H9 (cell line): ENCODE measurements around the gene EID2. TPM values are rescaled to one million over a fixed set of nuclear protein-coding genes. Genes with fewer than 3 reads are reported as not detected.

Source experiments
- DNase-seq: peaks from one replicate; pipeline ENCODE4 v3.0.0-alpha.2; 2017
- H2AFZ ChIP-seq: one replicate; pipeline ENCODE4 v1.6.1; 2013; ENCODE audit warnings: mild to moderate bottlenecking, low read length, control low read depth, moderate library complexity
- H2AK5ac ChIP-seq: 2 replicates; pipeline ENCODE4 v1.6.1; 2013; ENCODE audit warnings: low read length, control low read depth, mixed read lengths; ENCODE audit not compliant: insufficient read length
- H2BK120ac ChIP-seq: one replicate; pipeline ENCODE4 v1.6.1; 2013; ENCODE audit warnings: low read depth, mild to moderate bottlenecking, low read length, control low read depth, inconsistent platforms; ENCODE audit not compliant: poor library complexity, severe bottlenecking
- H2BK12ac ChIP-seq: 2 replicates; pipeline ENCODE4 v1.6.1; 2013; ENCODE audit warnings: low read length, control low read depth, mixed read lengths, low read depth; ENCODE audit not compliant: insufficient read length
- H2BK15ac ChIP-seq: 2 replicates; pipeline ENCODE4 v1.6.1; 2013; ENCODE audit warnings: low read depth, low read length, control low read depth
- H2BK20ac ChIP-seq: one replicate; pipeline ENCODE4 v1.6.1; 2013; ENCODE audit warnings: low read depth, mild to moderate bottlenecking, low read length, control low read depth, inconsistent platforms; ENCODE audit not compliant: poor library complexity, severe bottlenecking
- H2BK5ac ChIP-seq: 2 replicates; pipeline ENCODE4 v1.6.1; 2013; ENCODE audit warnings: low read length, control low read depth, mixed read lengths; ENCODE audit not compliant: insufficient read length
- H3K14ac ChIP-seq: 2 replicates; pipeline ENCODE4 v1.6.1; 2013; ENCODE audit warnings: low read length, control low read depth; ENCODE audit not compliant: insufficient read depth
- H3K18ac ChIP-seq: 2 replicates; pipeline ENCODE4 v1.6.1; 2013; ENCODE audit warnings: low read depth, mild to moderate bottlenecking, mixed read lengths, low read length, control low read depth; ENCODE audit not compliant: insufficient read length
- H3K23ac ChIP-seq: 2 replicates; pipeline ENCODE4 v1.6.1; 2013; ENCODE audit warnings: low read length, control low read depth, mixed read lengths, low read depth; ENCODE audit not compliant: insufficient read length
- H3K23me2 ChIP-seq: 2 replicates; pipeline ENCODE4 v1.6.1; 2013; ENCODE audit warnings: low read depth, mild to moderate bottlenecking, mixed read lengths, low read length, control low read depth; ENCODE audit not compliant: insufficient read length, poor library complexity, severe bottlenecking
- H3K27ac ChIP-seq: 2 replicates; pipeline ENCODE4 v1.5.1; 2013; ENCODE audit warnings: low read length, control low read depth, mixed read lengths, low read depth; ENCODE audit not compliant: insufficient read length
- H3K27me3 ChIP-seq: 2 replicates; pipeline ENCODE4 v1.6.1; 2013; ENCODE audit warnings: low read length, control low read depth, inconsistent platforms; ENCODE audit not compliant: insufficient read depth
- H3K4ac ChIP-seq: 2 replicates; pipeline ENCODE4 v1.6.1; 2013; ENCODE audit warnings: low read depth, mild to moderate bottlenecking, control low read depth, inconsistent platforms, low read length, moderate library complexity
- H3K4me1 ChIP-seq: 2 replicates; pipeline ENCODE4 v1.6.1; 2013; ENCODE audit warnings: low read length, control low read depth, inconsistent platforms; ENCODE audit not compliant: insufficient read depth
- H3K4me2 ChIP-seq: 2 replicates; pipeline ENCODE4 v1.6.1; 2013; ENCODE audit warnings: low read length, control low read depth, mixed read lengths; ENCODE audit not compliant: insufficient read length, insufficient read depth
- H3K56ac ChIP-seq: 2 replicates; pipeline ENCODE4 v1.6.1; 2013; ENCODE audit warnings: low read depth, mild to moderate bottlenecking, mixed read lengths, low read length, control low read depth; ENCODE audit not compliant: insufficient read length
- H3K79me1 ChIP-seq: 2 replicates; pipeline ENCODE4 v1.6.1; 2013; ENCODE audit warnings: low read depth, mild to moderate bottlenecking, moderate library complexity, low read length, control low read depth, inconsistent platforms; ENCODE audit not compliant: insufficient read depth, poor library complexity, severe bottlenecking
- H3K79me2 ChIP-seq: 2 replicates; pipeline ENCODE4 v1.6.1; 2013; ENCODE audit warnings: low read length, control low read depth, inconsistent platforms; ENCODE audit not compliant: insufficient read depth
- H3K9ac ChIP-seq: 2 replicates; pipeline ENCODE4 v1.6.1; 2013; ENCODE audit warnings: low read length, control low read depth, mixed read lengths; ENCODE audit not compliant: insufficient read length; ENCODE audit errors: extremely low read depth
- H3K9me3 ChIP-seq: one replicate; pipeline ENCODE4 v1.6.1; 2013; ENCODE audit warnings: low read depth, low read length, inconsistent platforms; ENCODE audit not compliant: control insufficient read depth
- H3T11ph ChIP-seq: one replicate; pipeline ENCODE4 v1.6.1; 2013; ENCODE audit warnings: mild to moderate bottlenecking, low read length, control low read depth, inconsistent platforms
- H4K20me1 ChIP-seq: one replicate; pipeline ENCODE4 v1.6.1; 2013; ENCODE audit not compliant: control insufficient read depth, insufficient read length, insufficient read depth
- H4K5ac ChIP-seq: 2 replicates; pipeline ENCODE4 v1.6.1; 2013; ENCODE audit warnings: low read depth, mild to moderate bottlenecking, mixed read lengths, low read length, control low read depth; ENCODE audit not compliant: insufficient read length
- H4K8ac ChIP-seq: replicated peaks from 2 replicates; pipeline ENCODE4 v1.6.1; 2013; ENCODE audit warnings: low read length, control low read depth, mixed read lengths, low read depth; ENCODE audit not compliant: insufficient read length
- H4K91ac ChIP-seq: 2 replicates; pipeline ENCODE4 v1.6.1; 2013; ENCODE audit warnings: low read depth, mild to moderate bottlenecking, moderate library complexity, mixed read lengths, low read length, control low read depth; ENCODE audit not compliant: insufficient read length
- H3K27ac Mint-ChIP-seq, 3 experiments: 2 replicates in 2 of 3; 3 replicates in 1 of 3; pipeline ENCODE4 v1.8.0; 2020 to 2021; ENCODE audit warnings: mixed read lengths in 3 of 3, mild to moderate bottlenecking in 1 of 3, moderate library complexity in 1 of 3
- H3K27me3 Mint-ChIP-seq: 2 replicates; pipeline ENCODE4 v1.8.0; 2021; ENCODE audit warnings: low read depth, mild to moderate bottlenecking, moderate library complexity, mixed read lengths
- H3K36me3 Mint-ChIP-seq, 3 experiments: 2 replicates in 2 of 3; 3 replicates in 1 of 3; pipeline ENCODE4 v1.8.0; 2020 to 2021; ENCODE audit warnings: low read depth in 3 of 3, mixed read lengths in 3 of 3; ENCODE audit not compliant: insufficient read depth in 1 of 3
- H3K4me1 Mint-ChIP-seq, 2 experiments: 2 replicates each; pipeline ENCODE4 v1.8.0; 2020; ENCODE audit warnings: mixed read lengths in 2 of 2
- H3K4me3 Mint-ChIP-seq, 2 experiments: 2 replicates in 1 of 2; 3 replicates in 1 of 2; pipeline ENCODE4 v1.8.0; 2020 to 2021; ENCODE audit warnings: mild to moderate bottlenecking in 2 of 2, mixed read lengths in 2 of 2, moderate library complexity in 1 of 2
- H3K9me3 Mint-ChIP-seq, 2 experiments: 2 replicates in 1 of 2; 3 replicates in 1 of 2; pipeline ENCODE4 v1.8.0; 2020; ENCODE audit warnings: mild to moderate bottlenecking in 2 of 2, mixed read lengths in 2 of 2, moderate library complexity in 1 of 2
- WGBS: extraction: QIAGEN DNeasy Blood & Tissue Kit; methylation state at CpG from one replicate; pipeline ENCODE4 v1.1.7; 2013; ENCODE audit warnings: missing lambda C conversion rate, low lambda C conversion rate, mixed read lengths; ENCODE audit not compliant: insufficient read length; ENCODE audit errors: extremely low coverage; 5-methylcytosine and 5-hydroxymethylcytosine counted together
- total RNA-seq: library from RNA; stranded (reverse); gene quantifications from 2 replicates; pipeline ENCODE4 v1.2.1, GENCODE V29; 2021
- TF ChIP-seq, protein P1 (sequence below): fragments of 200-600 bp; sonication (generic); conservative IDR thresholded peaks from 3 replicates; pipeline ENCODE4 v1.8.0; 2021; ENCODE audit warnings: antibody characterized with exemption, mild to moderate bottlenecking

EID2 gene
- total RNA-seq, 1 experiment from 2014 or later, result 18.8 TPM

DNA sequence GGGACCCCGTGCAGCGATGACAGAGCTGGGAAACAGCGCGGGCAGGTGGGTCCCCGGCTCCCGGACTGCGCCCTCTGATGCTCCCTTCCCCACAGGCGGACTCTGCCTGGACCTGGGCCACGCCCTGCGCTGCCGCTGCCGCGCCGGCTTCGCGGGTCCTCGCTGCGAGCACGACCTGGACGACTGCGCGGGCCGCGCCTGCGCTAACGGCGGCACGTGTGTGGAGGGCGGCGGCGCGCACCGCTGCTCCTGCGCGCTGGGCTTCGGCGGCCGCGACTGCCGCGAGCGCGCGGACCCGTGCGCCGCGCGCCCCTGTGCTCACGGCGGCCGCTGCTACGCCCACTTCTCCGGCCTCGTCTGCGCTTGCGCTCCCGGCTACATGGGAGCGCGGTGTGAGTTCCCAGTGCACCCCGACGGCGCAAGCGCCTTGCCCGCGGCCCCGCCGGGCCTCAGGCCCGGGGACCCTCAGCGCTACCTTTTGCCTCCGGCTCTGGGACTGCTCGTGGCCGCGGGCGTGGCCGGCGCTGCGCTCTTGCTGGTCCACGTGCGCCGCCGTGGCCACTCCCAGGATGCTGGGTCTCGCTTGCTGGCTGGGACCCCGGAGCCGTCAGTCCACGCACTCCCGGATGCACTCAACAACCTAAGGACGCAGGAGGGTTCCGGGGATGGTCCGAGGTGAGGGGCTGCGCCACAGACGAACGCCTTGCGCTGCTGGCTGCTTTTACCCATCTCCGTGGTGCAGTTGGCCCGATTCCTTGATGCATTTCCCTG, 32.8 kb downstream of the EID2 start:
- H4K8ac ChIP-seq, result no peak overlapping the region
- H4K91ac ChIP-seq, result no peak overlapping the region
- Mint-ChIP-seq H3K27ac (no peak overlapping the region), H3K27me3 (peaks cover 83% of the 10 kb centered on the region), H3K4me3 (peak overlapping the region; percentile 72 to 83), H3K4me1 (peaks cover 9 to 10% of the 10 kb centered on the region in 2 experiments), H3K36me3 (peaks cover 0 to 11% (median 3%) of the 10 kb centered on the region in 3 experiments; a peak in 3 of 7 replicates), H3K9me3 (peaks cover 11 to 15% of the 10 kb centered on the region in 2 experiments; a peak in 4 of 5 replicates)
- H3K23ac ChIP-seq, result no peak overlapping the region
- H3K14ac ChIP-seq, result no peak overlapping the region
- H3K79me2 ChIP-seq, result no peaks in the 10 kb centered on the region
- H2BK120ac ChIP-seq, result no peak overlapping the region
- no peak overlapping the region for H2BK15ac ChIP-seq
- peaks cover 19% of the 10 kb centered on the region; the same call in 1 of the 2 replicates for H3K27me3 ChIP-seq
- no peak overlapping the region for H3T11ph ChIP-seq
- H3K4me2 ChIP-seq, result peak overlapping the region; percentile 74
- no peaks in the 10 kb centered on the region for H3K9me3 ChIP-seq
- H2BK5ac ChIP-seq, result no peak overlapping the region
- no peak overlapping the region for H4K5ac ChIP-seq
- H4K20me1 ChIP-seq, result no peaks in the 10 kb centered on the region
- TF ChIP-seq, protein P1, sequence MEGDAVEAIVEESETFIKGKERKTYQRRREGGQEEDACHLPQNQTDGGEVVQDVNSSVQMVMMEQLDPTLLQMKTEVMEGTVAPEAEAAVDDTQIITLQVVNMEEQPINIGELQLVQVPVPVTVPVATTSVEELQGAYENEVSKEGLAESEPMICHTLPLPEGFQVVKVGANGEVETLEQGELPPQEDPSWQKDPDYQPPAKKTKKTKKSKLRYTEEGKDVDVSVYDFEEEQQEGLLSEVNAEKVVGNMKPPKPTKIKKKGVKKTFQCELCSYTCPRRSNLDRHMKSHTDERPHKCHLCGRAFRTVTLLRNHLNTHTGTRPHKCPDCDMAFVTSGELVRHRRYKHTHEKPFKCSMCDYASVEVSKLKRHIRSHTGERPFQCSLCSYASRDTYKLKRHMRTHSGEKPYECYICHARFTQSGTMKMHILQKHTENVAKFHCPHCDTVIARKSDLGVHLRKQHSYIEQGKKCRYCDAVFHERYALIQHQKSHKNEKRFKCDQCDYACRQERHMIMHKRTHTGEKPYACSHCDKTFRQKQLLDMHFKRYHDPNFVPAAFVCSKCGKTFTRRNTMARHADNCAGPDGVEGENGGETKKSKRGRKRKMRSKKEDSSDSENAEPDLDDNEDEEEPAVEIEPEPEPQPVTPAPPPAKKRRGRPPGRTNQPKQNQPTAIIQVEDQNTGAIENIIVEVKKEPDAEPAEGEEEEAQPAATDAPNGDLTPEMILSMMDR, result no peak
- H3K79me1 ChIP-seq, result no peaks in the 10 kb centered on the region
- peak; percentile 82 for DNase-seq
- no peak overlapping the region for H3K4ac ChIP-seq
- no peak overlapping the region for H3K9ac ChIP-seq
- no peak overlapping the region for H2BK12ac ChIP-seq
- WGBS, result no CpG with 5 or more reads among the region's 96 CpGs
- no peak overlapping the region for H2AK5ac ChIP-seq
- H2AFZ ChIP-seq, result no peak overlapping the region
- peaks cover 10% of the 10 kb centered on the region for H3K23me2 ChIP-seq
- no peaks in the 10 kb centered on the region for H3K4me1 ChIP-seq
- H3K18ac ChIP-seq, result no peak overlapping the region
- no peak overlapping the region for H3K56ac ChIP-seq
- no peak overlapping the region for H2BK20ac ChIP-seq
- no peak overlapping the region for H3K27ac ChIP-seq
